Astrocyte (in vitro differentiated cells and primary cell): ENCODE results near the gene TMEM238L.
"Not testable (repeated sequence)": the region's sequence is repeated elsewhere in the genome, so short reads cannot be mapped to it uniquely, and the experiment has no call there.

ENCODE experiments used
- EZH2 ChIP-seq: IDR thresholded peaks from 2 replicates; pipeline ENCODE4 v1.6.1; 2012; ENCODE audit warnings: mild to moderate bottlenecking, low read length, inconsistent platforms; ENCODE audit not compliant: insufficient read depth
- TF ChIP-seq, protein P1 (sequence below): IDR thresholded peaks from 2 replicates; pipeline ENCODE4 v1.5.1; 2011; ENCODE audit warnings: low read depth, mild to moderate bottlenecking, inconsistent platforms, low read length, moderate library complexity; ENCODE audit not compliant: insufficient read depth

DNA sequence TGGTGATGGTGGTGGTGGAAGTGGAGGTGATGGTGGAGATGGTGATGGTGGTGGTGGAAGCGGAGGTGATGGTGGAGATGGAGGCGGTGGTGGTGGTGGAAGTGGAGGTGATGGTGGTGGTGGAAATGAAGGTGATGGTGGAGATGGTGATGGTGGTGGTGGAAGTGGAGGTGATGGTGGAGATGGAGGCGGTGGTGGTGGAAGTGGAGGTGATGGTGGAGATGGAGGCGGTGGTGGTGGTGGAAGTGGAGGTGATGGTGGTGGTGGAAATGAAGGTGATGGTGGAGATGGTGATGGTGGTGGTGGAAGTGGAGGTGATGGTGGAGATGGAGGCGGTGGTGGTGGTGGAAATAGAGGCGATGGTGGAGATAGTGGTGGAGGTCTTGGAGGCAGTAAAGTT is 42.7 kb upstream of the TMEM238L start:
- TF ChIP-seq, protein P1, sequence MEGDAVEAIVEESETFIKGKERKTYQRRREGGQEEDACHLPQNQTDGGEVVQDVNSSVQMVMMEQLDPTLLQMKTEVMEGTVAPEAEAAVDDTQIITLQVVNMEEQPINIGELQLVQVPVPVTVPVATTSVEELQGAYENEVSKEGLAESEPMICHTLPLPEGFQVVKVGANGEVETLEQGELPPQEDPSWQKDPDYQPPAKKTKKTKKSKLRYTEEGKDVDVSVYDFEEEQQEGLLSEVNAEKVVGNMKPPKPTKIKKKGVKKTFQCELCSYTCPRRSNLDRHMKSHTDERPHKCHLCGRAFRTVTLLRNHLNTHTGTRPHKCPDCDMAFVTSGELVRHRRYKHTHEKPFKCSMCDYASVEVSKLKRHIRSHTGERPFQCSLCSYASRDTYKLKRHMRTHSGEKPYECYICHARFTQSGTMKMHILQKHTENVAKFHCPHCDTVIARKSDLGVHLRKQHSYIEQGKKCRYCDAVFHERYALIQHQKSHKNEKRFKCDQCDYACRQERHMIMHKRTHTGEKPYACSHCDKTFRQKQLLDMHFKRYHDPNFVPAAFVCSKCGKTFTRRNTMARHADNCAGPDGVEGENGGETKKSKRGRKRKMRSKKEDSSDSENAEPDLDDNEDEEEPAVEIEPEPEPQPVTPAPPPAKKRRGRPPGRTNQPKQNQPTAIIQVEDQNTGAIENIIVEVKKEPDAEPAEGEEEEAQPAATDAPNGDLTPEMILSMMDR = not testable (repeated sequence)
- TF ChIP-seq EZH2 = not testable (repeated sequence)
